ENCODE data around the gene SLC45A1. TPM values are rescaled to one million over a fixed set of nuclear protein-coding genes. Genes with fewer than 3 reads are reported as not detected.

The SLC45A1 gene
- total RNA-seq, 4 donors from 2014 or later: 0.84 to 4.1 (median 2.7) TPM

DNA sequence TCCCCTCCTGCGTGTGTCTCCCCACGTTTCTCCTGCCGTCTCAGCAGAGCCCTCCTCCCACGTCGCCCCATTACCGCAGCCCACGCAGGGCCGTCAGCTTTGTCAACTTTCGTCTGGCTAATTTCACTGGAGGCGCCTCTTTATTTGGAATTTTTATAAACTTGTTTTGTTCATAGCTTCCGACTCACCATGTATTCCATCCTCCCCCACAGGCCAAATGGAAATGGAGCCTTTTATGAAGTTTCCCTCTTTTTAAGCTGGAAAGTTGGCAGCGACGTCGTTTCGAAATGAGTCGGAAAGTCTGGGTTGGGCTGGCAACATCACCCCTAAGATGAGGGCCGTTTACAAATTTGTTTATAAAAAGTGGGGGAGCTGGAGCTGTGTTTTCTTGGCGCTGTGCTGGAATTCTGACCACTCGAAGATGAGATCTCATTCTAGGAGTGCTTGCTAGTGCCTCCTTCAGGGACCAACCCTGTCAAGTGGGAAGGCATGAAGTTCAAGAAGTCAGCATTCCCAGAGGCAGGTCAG is 23.7 kb upstream of the SLC45A1 start:
- DNase-seq (ENCODE audit: low spot score) (no peak), ATAC-seq (ENCODE audit: low FRiP score) (peak; percentile 59)
- TF ChIP-seq, protein P1, sequence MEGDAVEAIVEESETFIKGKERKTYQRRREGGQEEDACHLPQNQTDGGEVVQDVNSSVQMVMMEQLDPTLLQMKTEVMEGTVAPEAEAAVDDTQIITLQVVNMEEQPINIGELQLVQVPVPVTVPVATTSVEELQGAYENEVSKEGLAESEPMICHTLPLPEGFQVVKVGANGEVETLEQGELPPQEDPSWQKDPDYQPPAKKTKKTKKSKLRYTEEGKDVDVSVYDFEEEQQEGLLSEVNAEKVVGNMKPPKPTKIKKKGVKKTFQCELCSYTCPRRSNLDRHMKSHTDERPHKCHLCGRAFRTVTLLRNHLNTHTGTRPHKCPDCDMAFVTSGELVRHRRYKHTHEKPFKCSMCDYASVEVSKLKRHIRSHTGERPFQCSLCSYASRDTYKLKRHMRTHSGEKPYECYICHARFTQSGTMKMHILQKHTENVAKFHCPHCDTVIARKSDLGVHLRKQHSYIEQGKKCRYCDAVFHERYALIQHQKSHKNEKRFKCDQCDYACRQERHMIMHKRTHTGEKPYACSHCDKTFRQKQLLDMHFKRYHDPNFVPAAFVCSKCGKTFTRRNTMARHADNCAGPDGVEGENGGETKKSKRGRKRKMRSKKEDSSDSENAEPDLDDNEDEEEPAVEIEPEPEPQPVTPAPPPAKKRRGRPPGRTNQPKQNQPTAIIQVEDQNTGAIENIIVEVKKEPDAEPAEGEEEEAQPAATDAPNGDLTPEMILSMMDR (IDR thresholded peaks at IDR 0.05): no peak

DNA sequence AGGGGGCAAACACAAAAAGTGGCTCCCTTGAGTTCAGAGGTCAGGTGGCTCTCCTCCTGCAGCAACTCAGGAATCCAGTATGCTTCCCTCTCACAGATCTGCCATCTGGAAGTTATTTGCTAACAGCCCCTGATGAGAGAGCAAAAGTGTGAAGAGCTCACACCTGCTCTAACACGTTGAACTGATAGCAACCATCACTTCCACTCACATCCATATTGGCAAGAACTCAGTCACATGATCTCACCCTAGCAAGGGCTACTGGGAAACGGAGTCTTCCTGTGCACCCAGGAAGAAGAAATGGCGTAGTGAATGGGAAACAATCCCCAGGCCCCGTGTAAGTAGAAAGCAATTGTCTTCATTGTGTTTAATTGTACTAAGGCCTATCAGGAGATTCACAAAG is 20.7 kb upstream of the SLC45A1 start:
- no peak for ATAC-seq (ENCODE audit: low FRiP score)
- TF ChIP-seq, protein P1 (IDR thresholded peaks at IDR 0.05): no peak
- no peak for DNase-seq (ENCODE audit: low spot score)

DNA sequence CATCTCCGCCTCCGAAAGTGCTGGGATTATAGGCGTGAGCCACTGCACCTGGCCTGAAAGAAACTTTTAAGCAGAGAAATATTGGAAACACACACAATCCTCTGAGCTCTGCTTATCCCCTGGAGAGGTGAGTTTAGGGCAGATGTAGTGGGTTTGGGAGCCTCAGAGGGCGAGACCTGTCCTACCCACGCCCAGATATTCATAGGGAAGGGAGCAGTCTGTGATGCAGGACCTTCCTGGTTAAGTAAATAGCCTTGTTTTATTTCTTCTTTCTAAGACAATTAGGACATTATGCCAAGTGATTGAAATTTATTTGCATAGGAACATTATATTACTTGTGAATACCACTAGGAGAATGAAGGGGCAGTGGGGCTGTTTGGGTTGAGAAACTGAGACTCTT is 18.0 kb upstream of the SLC45A1 start:
- TF ChIP-seq, protein P1 (IDR thresholded peaks at IDR 0.05): no peak
- ATAC-seq (ENCODE audit: low FRiP score) (no peak), DNase-seq (ENCODE audit: low spot score) (no peak)

DNA sequence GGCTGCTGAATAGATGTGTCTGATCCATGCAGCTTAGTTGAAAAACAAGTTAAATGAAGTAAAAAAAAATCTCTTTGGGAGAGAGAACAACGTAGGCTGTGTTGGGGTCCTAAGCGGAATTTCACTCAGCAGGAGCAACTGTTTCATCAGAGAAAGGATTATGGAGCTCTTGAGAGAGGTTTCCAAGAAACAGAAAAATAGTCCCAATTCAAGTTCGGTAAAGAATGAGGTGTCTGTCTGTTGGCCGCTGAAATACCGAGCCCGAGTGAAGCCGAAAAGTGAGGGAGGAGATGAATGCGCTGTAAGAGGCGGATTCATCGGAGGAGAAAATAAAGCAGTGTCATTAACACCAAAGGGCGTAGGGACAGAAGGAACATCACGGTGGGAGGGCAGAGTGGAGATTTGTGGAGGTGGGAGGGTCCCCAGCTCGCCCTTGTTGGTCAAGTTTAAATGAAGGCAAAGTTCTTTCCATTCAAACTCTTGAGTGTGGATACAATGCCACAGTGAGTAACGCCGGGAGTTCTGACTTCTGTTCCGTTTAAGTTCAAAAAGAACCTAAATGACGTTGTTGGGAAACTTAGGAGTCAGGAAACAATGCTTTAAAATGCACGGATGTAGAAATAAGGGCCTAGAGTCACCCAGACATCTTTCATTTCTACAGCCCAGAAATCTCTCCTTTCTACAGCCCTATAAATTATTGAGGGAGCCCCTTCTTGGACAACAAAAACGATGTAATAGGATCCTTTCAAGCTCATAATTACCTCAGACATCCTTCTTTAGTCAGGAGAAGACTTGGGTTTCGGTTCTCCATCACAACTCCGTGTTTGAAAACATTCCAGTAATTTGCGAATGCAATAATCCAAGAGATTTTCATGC is 15.6 kb upstream of the SLC45A1 start:
- ATAC-seq (ENCODE audit: low FRiP score) (no peak), DNase-seq (ENCODE audit: low spot score) (no peak)
- TF ChIP-seq, protein P1 (IDR thresholded peaks at IDR 0.05): no peak

DNA sequence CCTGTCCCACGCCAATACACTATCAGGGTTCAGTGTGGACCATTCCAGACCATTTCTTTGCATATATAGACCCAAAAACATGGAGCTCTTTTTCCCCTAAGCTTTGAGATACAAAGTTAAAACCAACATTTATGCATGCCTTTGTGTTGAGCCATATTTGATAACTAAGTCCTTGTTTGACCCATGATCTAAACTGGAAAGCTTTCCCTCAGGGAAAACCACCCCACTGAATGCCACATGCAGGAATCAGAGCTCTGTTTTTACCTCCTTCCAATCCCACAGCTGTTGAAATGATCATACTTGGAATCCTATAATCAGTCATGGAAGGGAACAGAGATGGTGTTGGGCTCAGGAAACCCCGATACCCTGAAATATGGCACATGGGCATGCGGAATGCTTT is 14.8 kb upstream of the SLC45A1 start:
- TF ChIP-seq, protein P1 (IDR thresholded peaks at IDR 0.05): no peak
- ATAC-seq (ENCODE audit: low FRiP score) (peak; percentile 55), DNase-seq (ENCODE audit: low spot score) (no peak)

DNA sequence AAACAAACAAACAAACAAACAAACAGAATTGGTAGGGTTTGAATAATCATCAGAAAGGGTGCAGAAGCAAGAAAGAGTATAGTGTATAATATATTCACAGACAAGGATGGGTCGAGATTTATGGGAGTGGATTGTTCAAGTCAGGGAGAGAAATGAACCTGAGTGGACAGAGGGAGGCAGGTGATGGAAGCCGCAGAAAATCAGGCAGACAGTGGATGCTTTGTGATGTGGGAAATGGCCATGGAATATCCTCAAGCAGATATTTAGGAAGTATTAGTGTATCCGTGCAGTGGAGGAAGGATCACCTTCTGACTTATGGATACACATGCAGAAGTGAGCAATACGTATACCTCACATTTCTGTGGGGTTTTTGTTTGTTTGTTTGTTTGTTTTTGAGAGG is 14.0 kb upstream of the SLC45A1 start:
- TF ChIP-seq, protein P1 (IDR thresholded peaks at IDR 0.05): no peak

DNA sequence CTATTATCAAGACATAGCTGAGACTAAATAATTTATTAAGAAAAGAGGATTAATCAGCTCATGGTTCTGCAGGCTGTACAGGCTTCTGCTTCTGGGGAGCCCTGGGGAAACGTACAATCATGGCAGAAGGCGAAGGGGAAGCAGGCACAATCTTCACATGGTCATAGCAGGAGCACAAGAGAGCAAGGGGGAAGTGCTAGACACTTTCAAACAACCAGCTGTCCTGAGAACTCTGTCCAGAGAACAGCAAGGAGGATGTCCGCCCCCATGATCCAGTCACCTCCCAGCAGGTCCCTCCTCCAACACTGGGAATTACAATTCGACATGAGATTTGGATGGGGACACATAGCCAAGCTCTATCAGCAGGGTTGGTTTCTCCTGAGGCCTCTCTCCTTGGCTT is 10.3 kb upstream of the SLC45A1 start:
- ATAC-seq (ENCODE audit: low FRiP score) (no peak), DNase-seq (ENCODE audit: low spot score) (no peak)
- TF ChIP-seq, protein P1 (IDR thresholded peaks at IDR 0.05): no peak

More for the DNA sequence above, 14.0 kb upstream of the SLC45A1 start:
- DNase-seq (ENCODE audit: low spot score): no peak
- no peak for ATAC-seq (ENCODE audit: low FRiP score)
